GM19025 (cell line): ENCODE results near the gene EIF4G3.
"Not testable (repeated sequence)": the region's sequence is repeated elsewhere in the genome, so short reads cannot be mapped to it uniquely, and the experiment has no call there.

Experiments used
- ATAC-seq: cut with Tn5 transposase; IDR thresholded peaks from one replicate; pipeline ENCODE4 v1.9.1; 2021; ENCODE audit warnings: mild to moderate bottlenecking, low read depth, moderate library complexity; ENCODE audit not compliant: unreplicated experiment

Gene EIF4G3

DNA sequence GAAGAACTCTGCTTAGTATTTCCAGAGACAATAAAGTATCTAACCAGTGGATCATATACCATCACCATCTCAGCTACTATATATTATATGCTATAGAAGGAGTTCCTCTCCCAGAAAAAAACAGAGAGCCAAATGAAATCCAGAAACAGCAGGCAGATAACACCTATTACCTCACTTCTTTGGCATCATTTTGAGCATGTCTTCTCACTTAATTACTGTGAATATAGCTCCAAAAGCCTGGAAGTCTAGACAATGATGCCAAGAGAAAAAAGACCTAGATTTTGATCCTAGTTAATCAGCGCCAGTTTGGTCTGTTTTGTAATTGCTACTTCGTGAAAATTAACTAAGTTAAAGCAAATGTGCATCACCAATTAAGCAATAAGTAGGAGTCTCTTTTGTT lies 131.3 kb downstream of the EIF4G3 start:
- no peak for ATAC-seq

DNA sequence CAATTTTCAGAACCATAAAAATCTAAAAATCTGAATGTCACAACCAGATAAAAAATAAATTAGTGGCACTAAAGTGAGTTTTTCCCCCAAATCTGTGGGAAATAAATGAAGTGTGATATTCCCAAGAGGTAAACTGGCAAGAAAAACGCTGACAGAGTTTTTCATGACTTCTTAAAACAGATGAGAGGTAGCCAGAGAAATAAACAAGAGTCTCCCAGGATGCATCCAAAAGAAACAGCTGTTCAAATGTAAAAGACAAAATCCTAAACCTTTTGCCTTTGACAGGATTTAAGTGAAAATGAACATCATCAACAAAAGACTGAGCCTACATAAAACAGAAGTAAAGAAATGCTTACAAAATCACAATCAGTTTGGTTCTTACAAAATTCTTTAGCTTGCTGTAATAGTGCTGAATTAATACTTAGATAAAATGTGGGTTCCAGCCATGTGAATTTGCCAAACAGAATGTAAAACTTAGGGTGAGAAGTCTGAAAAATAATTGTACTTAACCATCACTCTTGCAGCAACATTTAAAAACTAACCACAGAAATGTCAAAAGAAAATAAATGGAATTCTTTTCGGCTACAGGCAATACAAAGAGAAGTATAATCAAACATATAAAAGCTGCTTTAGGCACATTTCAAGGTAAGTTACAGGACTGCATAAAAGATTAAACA lies 133.6 kb downstream of the EIF4G3 start:
- no peak for ATAC-seq

DNA sequence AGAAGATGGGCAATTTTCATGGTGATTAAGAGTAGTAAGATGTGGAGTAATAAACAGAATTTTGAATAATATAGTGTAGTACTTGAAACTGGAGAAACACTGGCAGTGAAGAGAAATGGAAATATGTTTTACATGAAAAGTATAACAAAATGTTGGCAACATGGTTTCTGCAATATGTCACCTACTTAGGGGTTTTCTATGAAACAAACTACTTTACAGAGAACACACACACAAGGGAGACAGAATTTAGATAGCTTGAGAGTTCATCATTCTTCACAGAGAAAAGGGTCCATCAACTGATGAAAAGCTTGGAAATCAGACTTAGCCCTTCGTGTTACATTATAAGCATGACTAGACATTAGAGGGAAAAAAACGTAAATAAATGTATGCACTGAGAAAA lies 135.2 kb downstream of the EIF4G3 start:
- no peak for ATAC-seq

DNA sequence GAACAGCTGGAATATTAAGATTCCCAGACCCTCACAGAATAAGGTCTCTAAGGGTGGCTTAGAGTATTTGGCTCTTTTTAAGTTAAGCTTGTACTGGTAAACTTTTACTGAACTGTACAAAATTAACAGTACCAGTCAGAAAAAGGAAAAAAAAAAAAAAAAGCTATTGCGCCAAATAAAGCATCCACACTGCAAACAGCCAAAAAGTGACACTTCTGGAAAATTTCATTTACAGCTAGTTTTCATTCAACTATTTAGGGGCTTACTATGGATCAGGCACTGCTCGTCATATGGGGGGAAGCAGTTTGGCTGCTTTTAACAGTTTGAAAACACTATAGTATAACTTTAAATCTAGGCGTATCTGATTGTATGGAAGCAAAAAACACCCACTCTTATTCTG lies 139.6 kb downstream of the EIF4G3 start:
- ATAC-seq, result no peak

DNA sequence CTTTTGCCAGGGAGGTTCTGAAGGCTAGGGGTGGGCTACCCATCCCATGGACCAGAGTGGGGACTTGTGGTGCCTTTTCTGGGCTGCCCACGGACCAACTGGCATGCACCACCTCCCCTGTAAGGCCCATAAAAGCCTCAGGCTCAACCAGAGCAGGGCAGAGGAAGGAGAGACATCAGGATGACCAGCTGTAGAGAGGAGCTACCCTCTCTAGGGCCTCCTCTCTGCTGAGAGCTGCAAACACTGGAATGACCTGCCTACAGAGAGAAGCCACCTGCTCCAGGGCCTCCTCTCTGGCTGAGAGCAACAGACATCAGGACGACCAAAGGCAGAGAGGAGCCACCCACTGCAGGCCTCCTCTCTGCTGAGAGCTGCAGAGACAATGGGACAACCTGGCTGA lies 140.9 kb downstream of the EIF4G3 start:
- no peak for ATAC-seq

DNA sequence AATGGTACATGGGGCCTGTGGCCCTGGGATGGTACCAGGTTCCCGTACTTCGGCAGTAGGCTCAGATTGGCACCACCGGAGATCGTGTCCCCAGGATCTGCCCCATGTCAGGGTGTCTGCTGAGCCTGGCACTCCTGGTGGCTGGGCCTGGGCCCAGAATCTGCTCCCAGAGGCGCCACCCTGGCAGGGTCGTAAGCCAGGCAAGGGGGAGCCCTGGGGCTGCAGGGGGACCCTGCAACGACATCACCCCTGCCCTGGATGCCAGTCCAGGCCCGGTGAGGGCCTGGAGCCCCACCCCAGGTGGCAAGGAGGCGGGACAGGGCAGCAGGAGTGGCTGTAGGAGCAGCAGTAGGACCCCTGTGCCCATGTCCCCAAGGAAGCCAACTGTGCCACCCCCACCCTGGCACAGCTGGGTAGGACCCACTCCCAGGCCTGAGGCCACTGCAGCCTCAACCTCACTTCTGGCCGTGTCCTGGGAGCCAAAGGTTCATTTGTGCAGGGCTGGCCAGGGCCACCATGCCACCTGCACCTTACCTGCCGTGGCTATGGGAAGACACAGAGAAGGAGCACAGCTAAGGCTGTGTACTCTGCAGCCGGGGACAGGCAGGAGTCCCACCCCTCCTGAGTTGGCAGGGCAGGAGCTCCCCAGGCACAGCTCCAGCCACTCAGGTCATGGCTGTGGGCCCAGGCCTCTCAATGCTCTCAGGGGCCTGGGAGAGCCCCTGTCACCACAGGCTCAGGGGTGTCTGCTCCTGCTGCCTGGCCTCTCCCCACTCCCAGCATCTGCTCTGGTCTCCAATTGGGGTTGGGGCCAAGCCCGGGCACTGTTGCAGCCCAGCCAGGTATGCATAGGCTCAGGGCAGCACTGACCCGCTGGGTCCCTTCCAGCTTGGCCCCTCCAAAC lies 141.7 kb downstream of the EIF4G3 start:
- no peak for ATAC-seq

DNA sequence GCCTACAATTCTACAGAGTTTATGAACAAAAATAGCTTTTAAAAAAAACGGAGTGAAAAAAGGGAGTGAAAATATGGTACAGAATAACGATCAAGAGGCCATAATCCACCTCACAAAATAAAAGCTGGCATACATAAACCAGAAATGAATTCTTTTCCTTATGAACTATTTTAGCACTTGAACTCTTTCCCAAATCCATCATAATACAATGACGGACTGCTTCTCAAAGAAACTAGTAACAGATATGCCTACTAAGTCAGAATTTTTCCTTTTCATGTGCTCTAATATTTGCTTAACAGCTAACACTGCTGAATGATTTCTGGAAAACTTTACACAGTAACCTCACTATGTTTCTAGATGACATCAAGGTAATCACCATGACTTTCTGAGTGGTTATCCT lies 144.0 kb downstream of the EIF4G3 start:
- ATAC-seq, result no peak

DNA sequence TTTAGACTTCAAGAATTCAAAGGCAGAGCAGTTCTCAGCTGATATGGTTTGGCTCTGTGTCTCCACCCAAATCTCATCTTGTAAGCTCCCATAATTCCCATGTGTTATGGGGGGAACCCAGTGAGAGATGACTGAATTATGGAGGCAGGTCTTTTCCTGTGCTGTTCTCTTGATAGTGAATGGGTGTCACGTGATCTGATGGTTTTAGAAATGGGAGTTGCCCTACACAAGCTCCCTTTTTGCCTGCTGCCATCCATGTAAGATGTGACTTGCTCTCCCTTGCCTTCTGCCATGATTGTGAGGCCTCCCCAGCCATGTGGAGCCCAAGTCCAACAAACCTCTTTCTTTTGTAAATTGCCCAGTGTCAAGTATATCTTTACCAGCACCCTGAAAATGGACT lies 146.5 kb downstream of the EIF4G3 start:
- no peak for ATAC-seq

DNA sequence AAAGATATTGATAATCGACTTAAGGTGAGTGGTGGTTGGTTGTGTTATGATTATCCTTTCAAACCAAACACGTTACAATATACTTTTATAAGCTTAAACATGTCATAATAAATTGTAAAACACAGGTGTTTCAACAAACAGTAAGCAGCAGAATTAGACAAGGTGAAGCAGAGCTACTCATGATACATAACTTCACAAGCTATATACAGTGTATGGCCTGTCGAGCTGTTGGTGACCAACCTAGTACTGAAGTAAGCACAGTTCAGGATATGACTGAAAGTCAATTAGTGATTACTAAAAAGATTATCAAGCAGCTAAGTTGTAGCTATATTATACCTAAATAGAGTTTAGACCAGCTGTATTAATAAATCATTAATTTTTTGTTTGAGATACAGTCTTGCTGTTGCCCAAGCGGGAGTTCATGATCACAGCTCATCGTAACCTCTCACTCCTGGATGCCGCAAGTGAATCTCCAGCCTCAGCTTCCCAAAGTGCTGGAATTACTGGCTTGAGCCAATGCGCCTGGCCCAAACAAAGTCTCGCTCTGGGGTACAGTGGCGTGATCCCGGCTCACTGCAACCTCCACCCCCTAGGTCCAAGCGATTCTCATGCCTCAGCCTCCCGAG lies 148.1 kb downstream of the EIF4G3 start:
- ATAC-seq, result no peak

DNA sequence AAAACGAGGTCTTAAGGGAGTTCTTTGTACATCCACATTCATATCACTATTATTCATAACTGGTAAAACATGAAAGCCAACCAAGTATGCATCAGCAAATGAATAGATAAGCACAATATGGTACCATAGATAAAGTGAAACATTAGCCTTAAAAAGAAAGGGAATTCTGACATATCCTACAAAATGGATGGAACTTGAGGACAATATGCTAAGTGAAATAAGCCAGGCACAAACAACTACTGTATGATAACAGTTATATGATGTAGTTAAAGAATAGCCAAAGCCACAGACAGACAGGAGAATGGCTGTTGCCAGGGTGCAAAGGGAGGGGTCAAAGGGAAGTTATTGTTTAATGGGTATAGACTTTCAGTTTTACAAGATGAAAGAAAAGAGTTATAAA lies 148.9 kb downstream of the EIF4G3 start:
- ATAC-seq, result no peak

DNA sequence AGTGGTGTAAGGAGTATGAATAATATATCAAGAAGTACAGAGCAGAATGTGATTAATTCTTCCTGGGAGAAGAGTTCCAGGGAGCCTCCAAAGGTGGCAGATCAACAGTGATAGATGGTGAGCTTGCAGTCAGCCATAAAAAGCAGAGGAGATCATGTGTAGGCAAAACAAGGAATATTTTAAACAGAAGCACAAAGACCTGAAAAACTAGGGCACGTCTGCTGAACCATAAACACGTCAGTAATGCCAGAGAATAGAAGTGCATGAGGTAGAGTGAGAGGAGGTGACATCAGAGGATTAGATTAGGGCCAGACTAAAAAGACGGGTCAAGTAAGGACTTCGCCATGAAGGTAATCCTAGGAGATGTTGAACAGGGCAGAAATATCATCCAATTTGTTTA lies 151.8 kb downstream of the EIF4G3 start:
- ATAC-seq, result no peak

DNA sequence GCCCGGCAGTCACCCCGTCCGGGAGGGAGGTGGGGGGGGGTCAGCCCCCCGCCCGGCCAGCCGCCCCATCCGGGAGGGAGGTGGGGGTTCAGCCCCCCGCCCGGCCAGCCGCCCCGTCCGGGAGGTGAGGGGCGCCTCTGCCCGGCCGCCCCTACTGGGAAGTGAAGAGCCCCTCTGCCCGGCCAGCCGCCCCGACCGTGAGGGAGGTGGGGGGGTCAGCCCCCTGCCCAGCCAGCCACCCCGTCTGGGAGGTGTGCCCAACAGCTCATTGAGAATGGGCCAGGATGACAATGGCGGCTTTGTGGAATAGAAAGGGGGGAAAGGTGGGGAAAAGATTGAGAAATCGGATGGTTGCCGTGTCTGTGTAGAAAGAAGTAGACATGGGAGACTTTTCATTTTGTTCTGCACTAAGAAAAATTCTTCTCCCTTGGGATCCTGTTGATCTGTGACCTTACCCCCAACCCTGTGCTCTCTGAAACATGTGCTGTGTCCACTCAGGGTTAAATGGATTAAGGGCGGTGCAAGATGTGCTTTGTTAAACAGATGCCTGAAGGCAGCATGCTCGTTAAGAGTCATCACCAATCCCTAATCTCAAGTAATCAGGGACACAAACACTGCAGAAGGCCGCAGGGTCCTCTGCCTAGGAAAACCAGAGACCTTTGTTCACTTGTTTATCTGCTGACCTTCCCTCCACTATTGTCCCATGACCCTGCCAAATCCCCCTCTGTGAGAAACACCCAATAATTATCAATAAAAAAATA lies 152.4 kb downstream of the EIF4G3 start:
- not testable (repeated sequence) for ATAC-seq

DNA sequence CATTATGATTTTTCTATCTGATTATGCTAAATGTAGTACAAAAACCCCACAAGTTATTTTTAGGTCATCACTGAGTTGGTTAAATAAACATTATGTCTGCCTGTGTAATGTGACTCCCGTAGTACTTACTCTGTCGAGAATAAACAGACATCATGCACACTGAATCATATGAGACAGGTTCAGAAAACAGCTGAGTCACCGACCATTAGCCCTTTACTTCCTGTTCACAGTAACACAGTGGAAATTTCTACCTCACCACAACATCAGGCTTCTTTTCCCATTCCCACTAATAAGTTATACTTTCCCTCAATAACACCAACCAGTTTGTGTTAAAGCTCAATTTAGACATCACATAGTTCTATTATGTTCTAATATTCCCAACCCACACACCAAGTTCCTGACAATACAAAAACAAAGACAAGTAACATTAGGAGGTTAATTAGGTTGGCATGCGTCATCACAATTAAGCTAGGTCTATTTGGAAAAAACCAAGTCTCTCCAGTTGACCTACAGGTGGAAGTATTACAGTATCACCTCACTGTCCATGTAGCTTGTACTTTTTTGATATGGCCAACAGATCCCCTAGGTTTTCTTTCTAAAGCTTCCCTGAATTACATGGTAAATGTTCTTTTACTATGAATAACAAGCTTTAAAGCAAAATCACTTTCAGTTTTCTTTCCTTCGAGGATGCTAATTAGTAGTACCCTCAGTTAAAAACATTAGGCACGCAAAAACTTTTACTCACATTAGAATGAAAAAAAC lies 154.2 kb downstream of the EIF4G3 start:
- ATAC-seq, result peak; percentile 75

DNA sequence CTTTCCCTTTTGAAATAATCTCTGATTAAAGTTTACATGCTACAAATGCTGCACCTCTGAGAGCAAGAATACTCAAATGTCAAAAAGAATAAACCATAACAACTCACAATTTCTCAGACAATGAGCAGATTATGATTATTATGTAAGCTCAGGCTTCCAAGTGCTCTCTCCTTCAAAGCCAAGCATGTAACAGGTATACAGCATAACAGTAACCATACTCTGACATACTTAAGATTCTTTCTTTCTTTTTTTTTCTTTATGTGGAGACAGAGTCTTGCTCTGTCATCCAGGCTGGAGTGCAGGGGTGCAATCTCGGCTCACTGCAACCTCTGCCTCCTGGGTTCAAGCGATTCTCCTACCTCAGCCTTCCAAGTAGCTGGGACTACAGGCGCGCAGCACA lies 155.4 kb downstream of the EIF4G3 start:
- ATAC-seq, result no peak

DNA sequence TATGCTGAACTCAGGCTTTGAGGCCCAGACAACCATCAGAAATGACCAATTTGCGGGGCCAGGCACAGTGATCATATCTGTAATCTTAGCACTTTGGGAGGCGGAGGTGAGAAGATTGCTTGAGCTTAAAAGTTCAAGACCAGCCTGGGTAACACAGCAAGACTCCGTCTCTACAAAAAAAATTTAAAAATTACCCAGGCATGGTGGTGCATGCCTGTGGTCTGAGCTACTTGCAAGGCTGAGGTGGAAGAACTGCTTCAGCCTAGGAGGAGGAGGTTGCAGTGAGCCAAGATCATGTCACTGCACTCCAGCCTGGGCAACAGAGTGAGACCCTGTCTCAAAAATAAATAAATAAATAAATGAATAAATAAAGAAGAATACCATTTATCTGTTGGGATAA lies 156.5 kb downstream of the EIF4G3 start:
- no peak for ATAC-seq

DNA sequence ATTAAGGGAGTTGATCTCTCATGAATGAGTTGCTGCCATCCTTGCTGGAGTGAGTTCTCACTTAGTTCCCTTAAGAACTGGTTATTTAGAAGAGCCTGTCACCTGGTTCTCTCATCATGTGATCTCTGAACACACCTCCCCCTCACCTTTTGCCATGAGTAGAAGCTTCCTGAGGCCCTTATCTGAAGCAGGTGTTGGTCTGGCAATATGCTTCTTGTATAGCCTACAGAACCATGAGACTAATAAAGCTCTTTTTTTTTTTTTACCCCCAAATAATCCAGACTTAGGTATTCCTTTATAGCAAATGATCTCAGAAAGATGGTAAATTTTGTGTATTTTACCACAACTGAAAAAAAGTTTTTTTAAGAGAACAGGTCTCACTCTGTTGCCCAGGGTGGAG lies 158.0 kb downstream of the EIF4G3 start:
- no peak for ATAC-seq

DNA sequence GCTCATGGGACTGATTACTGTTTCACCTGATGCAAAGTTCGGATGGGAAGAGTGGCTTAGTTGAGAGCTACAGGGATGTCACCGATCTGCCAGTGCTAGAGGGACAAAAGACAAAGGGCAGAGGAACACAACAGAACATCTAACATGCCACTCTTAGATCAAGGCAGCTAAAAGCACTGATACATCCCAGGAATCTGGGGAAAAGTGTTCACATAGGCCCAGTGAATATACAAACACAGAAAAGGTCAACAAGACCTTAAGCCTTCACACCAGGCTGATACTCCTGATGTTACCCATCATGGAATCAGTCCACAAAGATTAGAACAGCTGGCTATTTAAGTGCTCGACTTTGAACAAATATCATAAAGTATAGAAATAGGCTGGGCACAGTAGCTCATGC lies 163.2 kb downstream of the EIF4G3 start:
- no peak for ATAC-seq

DNA sequence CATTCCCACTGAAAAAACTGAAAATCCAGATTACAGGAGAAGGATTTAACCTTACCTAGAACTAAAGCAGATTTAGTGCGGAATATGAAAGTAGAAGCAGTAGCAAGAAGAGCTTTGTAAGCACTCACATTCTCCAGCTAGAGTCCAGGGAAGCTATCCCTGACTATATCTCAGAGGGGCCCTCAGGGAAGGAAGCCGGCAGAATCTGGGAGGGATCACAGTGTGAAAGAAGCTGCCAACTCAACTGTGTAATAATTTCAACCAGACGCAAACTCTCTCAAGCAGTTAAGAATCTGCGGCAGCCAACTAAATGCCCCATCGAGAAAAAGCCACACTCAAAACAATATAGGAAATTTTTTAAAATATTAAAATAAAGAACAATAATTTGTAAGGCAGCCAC lies 163.8 kb downstream of the EIF4G3 start:
- no peak for ATAC-seq

DNA sequence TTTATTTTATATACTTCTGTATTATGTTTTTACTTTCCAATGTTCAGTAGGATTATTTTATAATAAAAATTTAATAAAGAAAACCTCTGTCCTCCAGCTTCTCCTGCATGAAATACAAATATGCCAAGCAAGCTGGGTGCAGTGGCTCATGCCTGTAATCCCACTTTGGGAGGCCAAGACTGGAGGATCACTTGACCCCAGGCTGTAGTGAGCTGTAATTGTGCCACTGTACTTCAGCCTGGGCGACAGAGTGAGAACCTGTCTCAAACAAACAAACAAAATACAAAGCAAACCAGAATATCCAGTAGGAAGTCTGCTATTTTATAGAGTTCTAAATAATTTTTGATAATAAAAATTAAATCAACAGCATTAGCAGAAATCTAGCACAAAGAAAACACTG lies 168.8 kb downstream of the EIF4G3 start:
- ATAC-seq, result no peak
